LNCAP (cell line): ENCODE results near the gene EDNRA.

Experiments
- CTCF ChIP-seq: fragments of 450-650 bp; IDR thresholded peaks from 2 replicates; pipeline ENCODE4 v1.5.1; 2017; ENCODE audit warnings: mild to moderate bottlenecking

The EDNRA gene

GRCh38 chr4:147516133-147516532 lies 35.2 kb downstream of the EDNRA start:
- no peak for TF ChIP-seq CTCF

- TF ChIP-seq CTCF, result no peak
These were observed 37.2 kb downstream of the EDNRA start for GRCh38 chr4:147518086-147518485.

- peak; percentile 88 for TF ChIP-seq CTCF
These were observed 38.2 kb downstream of the EDNRA start for GRCh38 chr4:147518846-147519767.

GRCh38 chr4:147524601-147525000 lies 43.7 kb downstream of the EDNRA start:
- TF ChIP-seq CTCF, result no peak

- no peak for TF ChIP-seq CTCF
These were observed 44.8 kb downstream of the EDNRA start for GRCh38 chr4:147525494-147526271.

GRCh38 chr4:147526272-147526654 lies 45.4 kb downstream of the EDNRA start:
- TF ChIP-seq CTCF, result no peak

- no peak for TF ChIP-seq CTCF
These were observed 47.2 kb downstream of the EDNRA start for GRCh38 chr4:147528054-147528453.
